Measurements from ENCODE around the gene CDK6. TPM values are rescaled to one million over a fixed set of nuclear protein-coding genes. Genes with fewer than 3 reads are reported as not detected.
"Not testable (repeated sequence)": the region's sequence is repeated elsewhere in the genome, so short reads cannot be mapped to it uniquely, and the experiment has no call there.

Gene CDK6
- total RNA-seq: 44.6 and 48.2 TPM in 2 replicates

DNA sequence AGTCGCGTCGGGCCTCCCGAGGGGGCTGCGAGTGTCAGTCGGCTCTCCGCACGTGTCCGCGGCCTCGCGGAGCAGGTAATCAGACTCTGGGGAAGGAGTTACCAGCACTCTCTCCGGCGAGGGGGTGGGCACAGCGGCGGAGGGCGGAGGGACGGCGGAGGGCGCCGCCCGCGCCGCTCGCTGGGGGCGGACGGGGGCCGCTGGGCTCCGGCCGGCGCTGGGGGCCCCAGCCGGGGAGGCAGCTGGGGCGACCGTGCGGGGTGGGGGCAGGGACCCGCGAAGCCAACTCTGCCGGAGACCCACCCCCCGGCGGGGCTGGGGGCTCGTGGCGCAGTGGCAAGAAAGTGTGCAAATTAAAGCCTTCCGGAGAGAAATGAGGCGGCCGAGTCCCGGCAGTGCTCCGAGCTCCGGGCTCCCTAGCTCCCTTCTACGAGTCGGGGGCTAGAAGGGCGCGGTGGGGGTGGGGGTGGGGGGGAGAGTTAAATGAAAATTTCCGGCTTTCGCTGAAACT, at the start of gene CDK6:
Gene CDK6, minus strand, starts transcription at position 85 of the 511 bp plus-strand sequence. CDS start 3,250 bp downstream, outside the sequence.
- peak; percentile 73 for DNase-seq

DNA sequence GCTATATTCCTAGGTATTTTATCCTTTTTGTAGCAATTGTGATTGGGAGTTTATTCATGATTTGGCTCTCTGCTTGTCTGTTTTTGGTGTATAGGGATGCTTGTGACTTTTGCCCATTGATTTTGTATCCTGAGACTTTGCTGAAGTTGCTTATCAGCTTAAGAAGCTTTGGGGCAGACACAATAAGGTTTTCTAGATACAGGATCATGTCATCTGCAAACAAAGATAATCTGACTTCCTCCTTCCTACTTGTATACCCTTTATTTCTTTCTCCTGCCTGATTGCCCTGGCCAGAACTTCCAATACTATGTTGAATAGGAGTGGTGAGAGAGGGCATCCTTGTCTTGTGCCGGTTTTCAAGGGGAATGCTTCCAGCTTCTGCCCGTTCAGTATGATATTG, 49.7 kb upstream of the CDK6 start:
- not testable (repeated sequence) for DNase-seq

DNA sequence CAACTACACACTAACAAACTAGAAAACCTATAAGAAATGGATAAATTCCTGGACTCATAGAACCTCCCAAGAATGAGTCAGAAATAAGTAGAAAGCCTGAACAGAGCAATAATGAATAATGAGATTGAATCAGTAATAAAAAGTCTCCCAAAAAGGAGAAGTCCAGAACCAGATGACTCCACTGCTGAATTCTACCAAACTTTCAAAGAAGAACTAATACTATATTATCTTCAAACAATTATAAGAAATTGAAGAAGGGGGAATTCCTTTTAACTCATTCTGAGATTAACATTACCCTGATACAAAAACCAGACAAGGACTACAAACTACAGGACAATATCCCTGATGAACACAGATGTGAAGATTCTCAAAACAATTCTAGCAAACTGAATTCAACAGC, 47.8 kb upstream of the CDK6 start:
- DNase-seq: no peak

DNA sequence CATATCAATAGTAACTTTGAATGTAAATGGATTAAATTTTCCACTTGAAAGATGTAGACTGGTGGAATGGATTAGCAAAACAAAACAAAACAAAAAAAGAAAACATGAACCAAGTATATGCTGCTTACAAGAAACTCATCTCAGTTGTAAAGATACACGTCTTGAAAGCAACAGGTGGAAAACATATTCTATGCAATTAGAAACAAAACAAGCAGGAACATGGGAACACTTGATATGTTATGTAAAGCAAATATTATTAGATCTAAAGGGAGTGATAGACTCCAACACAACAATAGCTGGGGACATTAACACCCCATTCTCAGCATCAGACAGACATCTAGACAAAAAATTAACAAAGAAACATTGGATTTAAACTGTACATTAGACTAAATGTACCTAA, 46.4 kb upstream of the CDK6 start:
- no peak for DNase-seq

DNA sequence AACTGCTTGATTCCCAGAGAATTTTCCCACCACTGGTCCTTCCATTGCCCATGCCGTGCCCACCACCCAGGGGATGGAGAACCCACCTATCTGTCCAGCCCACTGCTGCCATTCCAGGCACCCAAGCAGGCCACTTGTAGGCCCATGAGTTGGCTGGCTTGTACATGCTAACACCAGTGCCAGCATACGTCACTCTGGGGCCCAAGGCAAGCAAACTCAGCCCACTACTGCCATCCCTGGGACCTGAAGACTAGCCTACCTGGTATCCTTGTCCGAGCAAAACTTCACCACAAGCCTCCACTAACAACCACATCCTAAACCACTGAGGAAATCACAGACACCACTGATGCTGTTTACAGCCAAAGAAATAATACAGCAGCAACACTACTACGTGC, 44.7 kb upstream of the CDK6 start:
- no peak for DNase-seq

DNA sequence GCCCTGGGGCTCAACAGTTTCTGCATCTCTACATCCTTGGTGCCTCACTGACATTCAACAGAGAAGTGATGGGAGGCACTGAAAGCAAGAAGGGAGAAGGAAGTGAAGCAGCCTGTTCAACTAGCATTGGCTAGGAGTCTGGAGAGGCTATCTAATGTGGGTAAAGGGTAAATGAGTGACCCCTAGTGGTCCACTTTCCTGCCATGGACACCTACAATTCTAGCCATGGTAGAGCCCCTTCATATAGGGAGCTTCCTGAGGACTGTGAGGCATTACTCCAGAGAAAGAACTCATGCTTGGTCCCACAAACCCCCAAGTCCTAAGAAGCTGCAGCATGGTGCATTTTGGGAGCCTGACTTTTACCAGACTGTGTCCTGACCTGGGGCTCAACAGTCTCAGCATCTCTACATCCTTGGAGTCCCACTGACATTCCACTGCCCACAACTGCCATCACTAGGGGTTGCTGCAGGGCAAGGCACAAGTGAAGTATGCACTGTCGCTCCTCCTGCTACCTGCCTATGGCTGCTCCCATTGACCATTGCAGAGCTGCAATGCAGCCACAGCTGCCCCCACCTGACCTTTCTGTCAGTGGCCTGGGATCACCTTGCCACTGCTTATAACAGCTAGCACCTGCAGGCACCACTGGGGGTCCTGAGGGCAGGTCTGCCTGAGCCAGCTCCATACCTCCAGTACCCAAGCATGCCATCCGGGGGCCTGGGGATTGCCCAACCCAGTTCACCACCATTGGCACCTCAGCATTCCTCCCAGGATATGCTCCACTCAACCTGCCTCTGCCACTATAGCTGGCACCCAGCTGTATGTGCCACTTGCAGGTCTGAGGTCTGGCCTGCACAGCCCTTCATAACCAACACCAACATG, 44.1 kb upstream of the CDK6 start:
- DNase-seq: peak; percentile 47

DNA sequence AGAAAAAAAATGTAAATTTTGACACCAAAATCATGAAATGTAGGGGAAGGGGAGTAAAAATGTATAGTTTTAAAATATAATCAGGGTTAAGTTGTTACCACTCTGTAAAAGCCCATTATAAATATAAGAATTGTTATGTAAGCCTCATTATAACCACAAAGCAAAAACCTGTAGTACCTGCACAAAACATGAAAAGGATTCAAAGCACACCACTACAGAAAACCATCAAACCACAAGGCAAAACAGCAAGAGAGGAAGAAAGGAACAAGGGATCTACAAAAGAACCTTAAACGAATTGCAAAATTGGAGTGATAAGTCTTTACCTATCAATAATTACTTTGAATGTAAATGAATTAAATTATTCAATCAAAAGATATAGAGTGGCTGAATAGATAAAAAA, 41.0 kb upstream of the CDK6 start:
- no peak for DNase-seq

DNA sequence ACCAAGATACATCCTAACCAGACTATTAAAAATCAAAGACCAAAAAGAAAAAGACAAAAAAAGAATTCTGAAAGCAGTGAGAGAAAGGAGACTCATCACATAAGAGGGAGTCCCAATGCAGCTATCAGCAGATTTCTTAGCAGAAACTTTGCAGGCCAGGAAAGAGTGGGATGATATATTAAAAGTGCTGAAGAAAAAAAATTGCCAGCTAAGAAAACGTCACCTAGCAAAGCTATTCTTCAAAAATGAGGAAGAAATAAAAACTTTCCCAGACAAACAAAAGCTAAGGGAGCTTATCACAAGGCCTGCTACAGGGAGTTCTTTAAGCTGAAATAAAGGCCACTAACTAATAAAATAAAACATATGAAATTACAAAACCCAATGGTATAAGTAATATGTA, 40.5 kb upstream of the CDK6 start:
- no peak for DNase-seq

DNA sequence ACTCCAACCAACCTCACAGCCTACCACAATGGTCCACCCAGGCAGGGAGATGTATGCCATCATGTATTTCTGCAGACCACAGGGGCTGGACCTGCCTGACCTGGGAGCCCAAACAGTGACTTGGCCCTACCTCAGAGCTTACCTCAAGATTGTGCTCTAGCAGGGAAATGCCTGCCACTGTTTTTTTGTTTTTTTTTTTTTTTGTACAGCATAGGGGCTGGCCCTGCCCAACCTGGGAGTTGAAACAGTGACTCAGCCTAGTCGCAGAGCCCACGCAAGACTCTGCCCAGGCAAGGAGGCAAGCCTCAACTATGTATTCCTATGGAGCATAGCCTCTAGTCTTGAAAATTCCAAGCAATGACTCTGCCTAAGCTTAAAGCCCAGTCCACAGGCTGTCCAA, 39.3 kb upstream of the CDK6 start:
- no peak for DNase-seq

DNA sequence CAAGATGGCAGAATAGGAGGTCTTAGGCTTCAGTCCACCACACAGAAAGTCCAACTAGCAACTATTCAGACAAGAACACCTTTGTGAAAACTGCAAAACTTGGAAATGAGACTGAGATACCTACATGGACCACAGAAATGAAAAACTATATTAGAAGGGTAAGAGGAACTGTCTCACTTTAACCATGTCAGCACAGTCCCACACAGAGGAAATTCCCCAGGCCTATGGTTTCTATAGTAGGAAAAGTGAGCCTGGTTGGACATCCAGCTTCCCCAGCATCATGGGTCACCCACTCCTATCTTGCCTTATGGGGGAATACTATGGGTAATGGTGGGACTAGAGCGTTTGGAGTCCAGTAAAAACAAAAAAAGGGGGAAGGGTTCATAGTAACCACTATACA, 38.8 kb upstream of the CDK6 start:
- DNase-seq: no peak

DNA sequence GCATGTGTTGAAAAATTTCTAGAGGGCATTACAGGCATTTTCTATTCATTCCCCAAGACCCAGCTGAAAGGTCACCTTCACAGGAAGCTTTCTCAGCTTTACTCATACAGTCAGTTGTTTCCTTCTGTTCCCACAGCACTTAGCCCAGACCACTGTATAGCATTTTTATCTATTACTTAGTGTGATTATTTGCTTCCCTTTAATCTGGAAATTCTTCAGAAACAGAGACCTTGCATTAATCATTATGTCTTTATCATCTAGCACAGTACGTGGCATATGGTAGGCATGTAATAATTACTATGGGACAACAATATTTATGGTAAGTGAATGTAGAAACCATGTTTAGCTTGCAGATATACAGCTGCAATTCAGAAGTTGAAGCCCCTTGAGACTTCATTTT, 38.2 kb upstream of the CDK6 start:
- peak; percentile 83 for DNase-seq

DNA sequence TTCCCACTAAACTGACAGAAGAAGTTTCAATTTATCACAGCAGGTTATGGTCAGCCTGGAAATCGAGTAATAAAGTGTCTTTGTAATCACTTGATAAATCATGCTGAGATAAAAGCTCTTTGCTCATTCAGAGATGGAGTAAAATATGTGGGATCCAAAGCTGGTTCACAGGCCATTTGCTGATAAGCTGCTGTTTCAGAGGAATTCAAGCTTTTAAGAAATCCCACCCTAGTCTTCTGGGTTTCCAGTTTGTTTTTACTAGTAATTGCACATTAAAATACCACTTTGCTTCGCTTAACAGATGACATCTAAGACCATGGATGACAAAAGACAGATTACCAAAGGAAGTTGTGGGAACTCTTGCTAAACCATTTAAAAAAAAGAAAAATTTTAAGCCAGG, 37.4 kb upstream of the CDK6 start:
- no peak for DNase-seq

DNA sequence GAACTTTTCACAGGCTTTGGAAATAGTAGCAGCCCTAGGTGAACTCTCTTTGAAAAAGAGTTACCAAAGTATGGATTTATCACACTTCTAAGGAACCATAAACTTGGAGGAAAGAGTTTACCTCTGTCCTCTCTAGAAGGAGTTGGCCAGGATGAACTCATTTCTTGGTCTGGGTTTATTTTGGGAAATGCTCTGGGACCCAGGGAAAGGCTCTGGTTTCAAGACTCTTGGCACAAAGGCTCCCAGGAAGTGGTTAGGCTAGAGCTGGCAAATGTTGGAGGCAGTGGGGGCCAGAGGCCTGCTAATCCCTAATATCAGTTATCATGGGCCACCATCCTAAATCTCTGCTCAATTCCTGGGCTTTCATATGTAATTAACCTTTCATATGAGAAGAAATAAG, 36.3 kb upstream of the CDK6 start:
- no peak for DNase-seq

DNA sequence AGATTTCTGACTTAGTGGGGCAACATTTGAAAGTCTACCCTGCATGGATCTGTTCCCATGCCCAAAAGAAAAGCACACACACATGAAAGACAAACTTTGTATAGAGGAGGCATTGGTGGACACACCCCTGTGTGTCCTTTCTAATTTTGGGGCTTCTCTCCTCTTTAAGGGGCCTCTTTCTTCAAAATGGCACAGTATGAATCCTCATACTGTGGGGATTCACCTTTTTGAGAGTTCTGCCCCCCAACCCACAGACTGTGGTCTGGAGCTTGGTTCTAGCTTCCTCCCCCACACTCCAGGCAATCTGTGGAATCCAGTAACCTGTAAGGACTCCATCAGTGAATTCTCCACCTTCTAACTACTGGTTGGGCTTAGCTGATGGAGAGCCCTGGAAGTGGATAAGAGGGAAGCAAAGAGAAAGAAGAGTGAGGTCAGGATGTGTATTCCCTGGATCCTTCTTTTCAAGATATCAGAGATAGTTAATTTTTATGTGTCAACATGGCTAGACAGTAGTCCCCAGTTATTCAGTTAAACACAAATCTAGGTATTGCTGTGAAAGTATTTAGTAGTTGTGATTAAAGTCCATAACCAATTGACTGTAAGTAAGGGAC, 32.4 kb upstream of the CDK6 start:
- no peak for DNase-seq

DNA sequence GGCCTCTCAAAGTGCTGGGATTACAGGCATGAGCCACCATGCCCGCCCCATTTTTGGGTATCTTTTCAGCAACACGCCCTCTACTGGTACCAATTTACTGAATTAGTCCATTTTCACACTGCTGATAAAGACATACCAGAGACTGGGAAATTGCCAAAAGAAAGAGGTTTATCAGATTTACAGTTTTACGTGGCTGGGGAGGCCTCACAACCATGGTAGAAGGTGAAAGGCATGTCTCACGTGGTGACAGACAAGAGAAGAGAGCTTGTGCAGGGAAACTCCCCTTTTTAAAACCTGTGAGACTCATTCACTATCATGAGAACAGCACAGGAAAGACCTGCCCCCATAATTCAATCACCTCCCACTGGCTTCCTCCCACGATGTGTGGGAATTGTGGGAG, 27.8 kb upstream of the CDK6 start:
- DNase-seq: peak; percentile 20

DNA sequence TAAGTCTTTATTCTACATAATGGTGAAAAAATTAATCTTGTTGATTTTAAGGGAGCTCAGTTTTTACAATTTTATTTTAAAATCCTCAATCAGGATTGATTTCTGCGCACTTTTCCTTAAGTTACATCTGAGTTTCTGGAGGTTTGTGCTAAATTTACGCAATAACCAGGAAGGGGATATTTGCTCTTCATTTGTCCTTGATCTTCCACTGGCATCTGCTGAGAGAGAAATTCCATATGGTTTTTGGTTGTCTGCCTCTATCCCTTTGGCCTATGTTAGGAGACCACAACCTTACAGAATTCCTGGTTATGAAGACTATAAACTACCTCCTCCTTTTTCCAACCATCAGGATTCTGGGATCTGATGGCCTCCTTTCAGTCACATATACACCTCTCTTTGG, 20.1 kb upstream of the CDK6 start:
- no peak for DNase-seq

DNA sequence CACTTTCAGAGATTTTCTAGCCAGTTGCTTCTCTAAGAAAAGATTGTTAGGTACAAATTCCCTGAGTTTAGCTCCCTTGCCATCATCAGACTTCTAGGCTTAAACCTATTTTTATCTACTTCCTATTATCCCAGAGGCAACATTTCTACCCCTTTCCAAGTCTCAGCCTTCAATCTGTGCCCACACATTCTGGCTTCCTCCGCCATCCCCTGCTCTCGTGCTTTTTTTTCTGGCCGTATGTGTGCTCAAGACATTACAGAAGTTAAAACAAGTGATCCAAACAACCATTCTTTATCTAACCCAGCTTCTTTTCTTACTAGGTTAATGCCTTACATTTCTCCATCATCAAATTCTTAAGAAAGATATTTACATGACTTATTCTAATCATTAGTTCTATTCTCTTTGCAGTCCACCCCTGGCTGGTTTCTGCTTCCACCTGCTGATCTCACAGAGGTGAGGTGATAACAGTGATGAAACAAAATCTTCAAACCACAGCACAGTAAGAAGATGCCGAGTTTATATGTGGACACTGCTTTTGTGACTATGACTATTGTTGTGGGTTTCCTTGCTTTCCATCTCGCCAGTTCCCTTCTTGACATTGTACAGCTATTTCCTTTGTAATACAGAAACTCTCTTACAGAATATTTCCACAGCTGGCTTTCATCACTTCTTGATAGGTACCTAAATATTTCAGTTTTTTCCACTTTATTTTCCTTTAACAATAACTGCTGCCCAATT, 18.3 kb upstream of the CDK6 start:
- no peak for DNase-seq

DNA sequence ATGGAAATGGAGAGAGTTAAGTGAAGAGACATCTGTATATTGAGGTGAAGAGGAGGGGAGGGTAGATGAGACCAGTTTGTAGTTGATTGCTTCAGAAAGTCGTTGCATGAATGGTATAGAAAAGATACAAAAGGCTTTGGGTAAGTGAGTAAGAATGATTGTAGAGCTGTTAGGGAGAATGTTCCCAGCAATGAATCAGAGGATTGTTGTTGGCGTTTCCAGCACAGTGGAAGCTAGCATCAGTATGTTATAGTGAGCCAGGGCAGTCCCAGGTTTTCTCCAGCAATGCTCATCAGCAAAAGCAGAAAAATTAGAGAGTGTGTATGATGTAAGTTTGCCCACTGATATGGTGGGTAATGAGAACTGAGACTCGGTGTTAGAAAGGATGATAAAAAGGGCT, 15.4 kb upstream of the CDK6 start:
- DNase-seq: no peak

DNA sequence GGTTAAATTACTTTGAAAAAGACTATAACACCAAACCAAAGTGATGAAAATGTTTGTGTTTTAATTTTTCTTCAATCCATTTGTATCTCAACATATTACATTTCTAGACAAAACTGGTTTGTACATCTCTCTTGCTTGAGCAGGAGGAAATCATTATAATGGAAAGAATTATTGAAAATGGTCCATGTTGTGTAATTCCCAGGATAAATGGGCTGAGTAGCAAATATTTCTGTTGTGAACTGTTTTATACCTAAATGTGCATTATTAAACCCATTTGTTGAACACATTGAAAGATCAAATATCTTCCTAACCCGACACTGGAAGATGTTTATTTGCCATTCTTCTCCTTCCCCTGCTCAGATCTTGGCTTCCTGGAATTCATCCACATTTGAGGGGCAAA, 14.1 kb upstream of the CDK6 start:
- DNase-seq: no peak

DNA sequence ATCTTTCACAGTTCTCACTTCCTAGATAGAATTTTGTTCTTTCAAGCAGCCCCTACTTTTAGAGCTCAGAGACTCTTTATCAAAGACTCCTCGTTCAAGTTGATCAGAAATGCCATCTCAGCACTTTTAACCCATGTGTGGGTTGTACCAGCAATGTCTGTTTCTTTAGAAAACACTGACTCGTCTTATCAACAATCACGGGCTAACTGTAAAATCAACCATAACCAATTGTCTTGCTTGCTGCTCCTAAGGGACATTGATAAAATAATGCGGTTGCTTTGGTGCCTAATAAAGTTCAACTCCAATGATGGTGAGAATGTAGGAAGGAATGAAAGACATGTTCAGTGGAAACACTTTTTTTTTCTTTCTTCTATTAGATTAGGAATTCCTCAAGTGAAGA, 12.9 kb upstream of the CDK6 start:
- DNase-seq: no peak

DNA sequence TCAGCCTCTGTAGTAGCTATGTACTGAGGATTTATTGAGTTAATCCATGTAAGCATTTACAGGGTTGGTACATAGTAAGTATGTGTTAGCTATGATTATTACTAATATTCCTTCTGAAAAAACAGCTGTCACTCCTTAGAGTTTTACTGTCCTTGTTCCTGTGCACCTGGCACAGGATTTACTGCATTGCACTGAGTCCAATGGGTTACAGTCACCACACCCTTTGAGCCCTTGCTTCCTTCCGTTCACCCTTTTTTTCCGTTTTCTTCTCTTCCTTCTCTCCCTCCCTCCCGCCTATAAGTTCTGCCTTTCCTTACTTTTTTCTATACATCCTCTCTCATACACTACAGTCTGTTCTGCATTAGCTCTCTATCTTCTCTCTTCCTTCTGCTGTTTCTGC, 12.5 kb upstream of the CDK6 start:
- DNase-seq: no peak

DNA sequence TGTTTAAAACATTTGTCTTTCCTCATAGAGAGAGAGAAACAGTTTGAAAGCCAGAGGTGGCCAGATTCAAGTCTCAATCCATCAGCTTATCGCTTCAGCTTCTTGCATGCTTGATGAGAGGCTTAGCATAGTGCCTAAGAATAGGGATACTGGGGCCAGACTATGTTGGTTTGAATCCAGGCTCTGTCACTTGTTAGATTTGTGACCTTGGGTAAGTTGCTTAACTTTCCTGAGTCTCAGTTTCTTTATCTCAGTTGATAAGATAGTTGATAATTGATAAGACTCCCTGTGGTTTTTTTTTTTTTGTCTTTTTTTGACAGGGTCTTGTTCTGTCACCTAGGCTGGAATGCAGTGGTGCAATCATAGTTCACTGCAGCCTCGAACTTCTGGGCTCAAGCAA, 12.1 kb upstream of the CDK6 start:
- no peak for DNase-seq

DNA sequence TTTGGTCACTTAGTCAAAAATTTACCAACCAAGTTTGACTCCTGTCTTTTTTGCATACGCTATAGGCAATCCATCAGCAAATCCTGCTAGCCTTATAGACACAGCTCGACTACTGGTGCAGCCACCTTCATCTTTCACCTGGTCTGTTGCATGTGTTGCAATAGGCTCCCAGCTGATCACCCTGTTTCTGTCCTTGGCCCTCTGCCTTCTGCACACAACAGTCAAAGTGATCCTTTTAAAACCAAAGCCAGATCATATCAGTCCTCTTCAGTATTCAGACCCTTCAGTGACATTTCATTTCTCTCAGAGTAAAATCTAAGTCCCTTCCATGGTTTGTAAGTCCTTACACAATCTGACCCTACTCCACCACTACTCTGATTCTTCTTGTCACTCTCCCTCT, 10.9 kb upstream of the CDK6 start:
- no peak for DNase-seq

DNA sequence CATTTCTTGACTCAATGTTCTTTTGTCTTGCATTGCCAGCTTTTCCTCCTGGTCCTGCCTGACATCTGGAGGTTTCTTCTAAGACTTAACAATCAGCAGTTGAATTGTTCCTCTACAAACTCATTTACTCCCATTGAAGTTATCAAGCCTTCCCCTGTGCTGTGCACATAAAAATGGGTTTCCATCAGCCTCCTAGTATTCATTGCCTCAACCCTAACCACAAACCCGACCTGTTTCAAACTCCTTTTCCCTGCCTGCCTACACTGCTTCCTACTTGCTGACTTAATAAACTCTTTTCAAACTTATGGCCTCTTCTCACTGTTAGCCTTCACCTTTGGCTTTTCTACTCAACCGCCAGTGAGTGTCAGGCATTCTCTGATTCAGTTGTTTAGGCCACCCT, 9.4 kb upstream of the CDK6 start:
- DNase-seq: no peak
